RWPE1 (cell line): ENCODE data around the gene CYB561D2.
A peak's percentile ranks its signal among the peaks of the same experiment; 100 is the strongest.

ENCODE experiments used
- CTCF ChIA-PET: fragments of 350-600 bp; sonication (Branson Sonifier 250); formaldehyde crosslinking; extraction: SDS; loops from one replicate; lab custom pipeline; 2021; lab: Yijun Ruan, JAX
- POLR2A ChIA-PET: fragments of 400-600 bp; formaldehyde crosslinking; extraction: SDS; loops from one replicate; lab custom pipeline; 2020; ENCODE audit warnings: antibody characterized with exemption; ENCODE audit not compliant: low non-redundant PET; lab: Yijun Ruan, JAX
- DNase-seq: peaks from one replicate; pipeline ENCODE4 v3.0.0; 2012; ENCODE audit warnings: low spot score
- H3K27ac ChIP-seq: fragments of 450-650 bp; 2 replicates; pipeline ENCODE4 v1.5.1; 2017
- TF ChIP-seq, protein P1 (sequence below): fragments of 450-650 bp; conservative IDR thresholded peaks from 2 replicates; pipeline ENCODE4 v1.5.1; 2017; ENCODE audit warnings: low read depth, mild to moderate bottlenecking

The CYB561D2 gene

DNA sequence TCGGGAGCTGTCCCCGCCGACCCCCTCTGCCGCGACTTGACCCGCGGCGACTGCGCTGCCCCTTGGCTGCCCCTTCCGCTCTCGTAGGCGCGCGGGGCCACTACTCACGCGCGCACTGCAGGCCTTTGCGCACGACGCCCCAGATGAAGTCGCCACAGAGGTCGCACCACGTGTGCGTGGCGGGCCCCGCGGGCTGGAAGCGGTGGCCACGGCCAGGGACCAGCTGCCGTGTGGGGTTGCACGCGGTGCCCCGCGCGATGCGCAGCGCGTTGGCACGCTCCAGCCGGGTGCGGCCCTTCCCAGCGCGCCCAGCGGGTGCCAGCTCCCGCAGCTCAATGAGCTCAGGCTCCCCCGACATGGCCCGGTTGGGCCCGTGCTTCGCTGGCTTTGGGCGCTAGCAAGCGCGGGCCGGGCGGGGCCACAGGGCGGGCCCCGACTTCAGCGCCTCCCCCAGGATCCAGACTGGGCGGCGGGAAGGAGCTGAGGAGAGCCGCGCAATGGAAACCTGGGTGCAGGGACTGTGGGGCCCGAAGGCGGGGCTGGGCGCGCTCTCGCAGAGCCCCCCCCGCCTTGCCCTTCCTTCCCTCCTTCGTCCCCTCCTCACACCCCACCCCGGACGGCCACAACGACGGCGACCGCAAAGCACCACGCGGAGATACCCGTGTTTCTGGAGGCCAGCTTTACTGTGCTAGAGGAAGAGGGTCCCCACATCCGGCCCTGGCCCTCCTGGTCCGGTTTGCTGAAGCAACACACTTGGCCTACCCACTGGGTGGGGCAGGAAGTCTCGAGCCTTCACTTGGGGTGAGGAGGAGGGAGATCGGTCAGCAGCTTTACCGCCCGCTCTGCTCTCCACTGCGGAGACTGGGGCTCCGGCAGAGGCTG lies 10.0 kb upstream of the CYB561D2 start, which contains the start of gene RASSF1:
TSS of gene RASSF1 (minus strand) at position 389 of the 882 bp plus-strand sequence. CDS start at position 358, 31 bp downstream.
- TF ChIP-seq, protein P1, sequence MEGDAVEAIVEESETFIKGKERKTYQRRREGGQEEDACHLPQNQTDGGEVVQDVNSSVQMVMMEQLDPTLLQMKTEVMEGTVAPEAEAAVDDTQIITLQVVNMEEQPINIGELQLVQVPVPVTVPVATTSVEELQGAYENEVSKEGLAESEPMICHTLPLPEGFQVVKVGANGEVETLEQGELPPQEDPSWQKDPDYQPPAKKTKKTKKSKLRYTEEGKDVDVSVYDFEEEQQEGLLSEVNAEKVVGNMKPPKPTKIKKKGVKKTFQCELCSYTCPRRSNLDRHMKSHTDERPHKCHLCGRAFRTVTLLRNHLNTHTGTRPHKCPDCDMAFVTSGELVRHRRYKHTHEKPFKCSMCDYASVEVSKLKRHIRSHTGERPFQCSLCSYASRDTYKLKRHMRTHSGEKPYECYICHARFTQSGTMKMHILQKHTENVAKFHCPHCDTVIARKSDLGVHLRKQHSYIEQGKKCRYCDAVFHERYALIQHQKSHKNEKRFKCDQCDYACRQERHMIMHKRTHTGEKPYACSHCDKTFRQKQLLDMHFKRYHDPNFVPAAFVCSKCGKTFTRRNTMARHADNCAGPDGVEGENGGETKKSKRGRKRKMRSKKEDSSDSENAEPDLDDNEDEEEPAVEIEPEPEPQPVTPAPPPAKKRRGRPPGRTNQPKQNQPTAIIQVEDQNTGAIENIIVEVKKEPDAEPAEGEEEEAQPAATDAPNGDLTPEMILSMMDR, result no peak
- ChIA-PET CTCF (interaction anchor here (0.6 to 1.0 kb wide), 3 partner anchors 16 to 52 kb away, joined by 3 read pairs; partner anchors contain the start of genes HYAL3 and NAA80), POLR2A (interaction anchor here (0.6 to 1.1 kb wide), 3 partner anchors 10 to 1045 kb away, joined by 3 read pairs; partner anchors contain the start of genes CYB561D2 and NPRL2)
- no peak for DNase-seq
- H3K27ac ChIP-seq, result peak within 1 kb of the TSS; percentile 98

DNA sequence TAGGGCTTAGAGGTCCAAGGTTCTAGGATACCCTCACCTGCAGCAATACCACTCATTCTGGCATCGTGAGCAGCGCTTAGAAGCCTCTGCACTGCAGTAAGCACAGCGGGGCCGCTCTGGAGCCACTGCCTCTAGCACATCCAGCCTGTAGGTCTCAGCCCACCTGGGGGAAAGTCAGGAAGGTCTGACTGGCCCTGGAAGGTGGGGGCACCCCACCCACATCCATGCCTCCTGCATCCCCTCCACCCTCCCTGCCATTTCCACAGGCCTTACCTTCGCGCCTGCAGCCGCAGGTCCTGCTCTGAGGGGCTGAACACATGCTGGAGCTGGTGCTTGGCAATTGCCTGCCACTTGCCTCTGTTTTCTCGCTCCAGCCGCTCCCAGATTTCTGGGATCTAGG lies 9.1 kb upstream of the CYB561D2 start:
- TF ChIP-seq, protein P1, result no peak
- ChIA-PET POLR2A (interaction anchor here (0.6 kb wide), 1 partner anchor 1045 kb away, joined by 3 read pairs; no protein-coding TSS in a partner anchor), CTCF (interaction anchor here (0.6 to 1.0 kb wide), 2 partner anchors 17 to 171 kb away, joined by 3 read pairs; no protein-coding TSS in a partner anchor)
- DNase-seq, result no peak
- H3K27ac ChIP-seq, result peak overlapping the region; percentile 98

DNA sequence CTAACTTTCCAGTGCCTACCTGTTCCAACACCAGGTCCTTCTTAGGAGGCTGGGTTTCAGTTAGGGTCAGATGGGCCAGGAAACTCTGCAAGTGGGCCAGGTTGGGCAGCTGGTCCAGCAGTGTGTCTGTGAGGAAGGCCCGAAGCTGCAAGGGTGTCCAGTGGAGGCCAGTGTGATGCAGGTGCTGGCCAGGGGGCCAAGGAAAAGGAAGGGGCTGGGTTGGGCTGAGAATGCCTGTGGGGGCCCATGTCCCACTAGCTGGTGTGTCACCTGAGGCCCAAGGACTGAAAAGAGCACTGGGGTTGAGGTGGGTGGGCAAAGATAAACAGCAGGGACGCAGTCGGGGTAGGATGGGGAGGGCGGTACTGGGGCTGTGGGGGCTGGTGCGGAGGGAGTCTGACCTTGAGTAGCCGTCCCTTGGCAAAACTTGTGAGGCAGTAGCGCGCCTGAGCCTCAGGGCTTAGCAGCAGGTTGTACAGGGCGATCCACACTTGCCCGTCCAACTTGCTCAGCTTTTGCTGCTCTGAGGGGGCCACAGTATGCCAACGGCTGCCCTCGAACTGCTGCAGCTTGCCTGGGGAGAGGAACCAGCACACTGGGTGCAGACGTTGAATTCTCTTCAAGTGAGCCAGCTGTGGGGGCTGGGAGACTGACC lies 8.5 kb upstream of the CYB561D2 start:
- DNase-seq, result no peak
- POLR2A ChIA-PET, result no interaction called here
- CTCF ChIA-PET, result interaction anchor here (0.6 to 1.0 kb wide), 2 partner anchors 18 to 172 kb away, joined by 3 read pairs; no protein-coding TSS in a partner anchor
- TF ChIP-seq, protein P1, result no peak
- peak overlapping the region; percentile 98 for H3K27ac ChIP-seq

DNA sequence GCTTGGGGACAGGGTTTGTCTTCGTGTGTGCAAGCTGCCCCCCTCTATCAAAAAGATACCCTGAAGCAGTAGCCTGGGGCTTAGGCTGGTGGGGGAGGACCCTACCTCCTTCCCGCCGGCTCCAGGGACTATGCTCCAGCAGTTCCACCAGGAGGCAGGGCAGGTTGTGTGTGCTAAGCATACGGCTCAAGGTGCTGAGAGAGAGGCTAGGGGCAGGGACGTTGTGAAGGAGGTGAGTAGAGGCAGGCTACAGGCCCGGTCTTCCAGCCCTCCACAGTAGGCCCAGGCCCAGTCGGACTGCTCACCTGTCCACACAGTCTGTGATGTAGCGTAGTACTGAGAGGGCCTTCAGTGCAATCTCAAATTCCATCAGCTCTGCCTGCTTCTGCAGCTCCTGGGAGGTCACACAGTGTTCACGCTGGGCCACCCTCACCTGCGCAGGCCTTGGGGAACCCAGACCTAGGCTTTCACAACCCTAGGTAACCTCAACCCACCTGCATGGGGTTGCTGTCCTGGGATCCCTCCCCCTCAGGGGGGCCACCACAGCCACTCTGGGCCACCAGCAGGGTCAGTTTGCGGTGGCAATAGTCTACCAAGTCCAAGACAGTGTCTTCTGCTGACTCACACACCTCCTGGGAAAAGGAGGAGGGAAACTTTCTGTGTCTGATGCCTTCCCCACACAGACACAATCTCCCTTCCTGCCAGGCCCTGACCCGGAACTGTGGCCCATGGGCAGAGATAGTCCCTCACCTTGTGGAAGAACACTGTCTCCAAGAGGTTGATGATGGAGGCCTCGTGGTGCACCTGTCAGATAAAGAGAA lies 7.6 kb upstream of the CYB561D2 start:
- CTCF ChIA-PET, result interaction anchor here (1.0 kb wide), 1 partner anchor 10 kb away, joined by 4 read pairs; no protein-coding TSS in a partner anchor
- H3K27ac ChIP-seq, result peak overlapping the region; percentile 98
- POLR2A ChIA-PET, result no interaction called here
- DNase-seq, result no peak
- TF ChIP-seq, protein P1, result no peak

DNA sequence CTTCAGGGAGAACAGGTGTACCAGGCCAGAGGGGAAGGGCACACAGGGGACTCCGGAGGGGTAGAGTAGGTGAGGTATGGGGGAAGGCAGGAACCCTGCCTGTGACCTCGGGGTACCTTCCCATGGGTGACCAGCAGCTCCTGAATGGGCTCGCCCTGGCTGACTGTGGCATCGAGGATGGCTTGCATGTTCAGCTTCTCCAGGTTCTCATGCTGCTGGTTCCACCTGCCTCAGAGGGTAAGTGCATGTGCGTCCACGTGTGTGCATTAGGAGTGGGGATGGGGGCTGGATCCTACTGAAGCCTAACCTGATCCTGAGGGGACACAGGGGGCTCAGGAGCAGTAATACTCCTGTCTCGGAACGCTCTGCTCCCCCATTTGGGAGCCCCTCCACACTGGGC lies 5.7 kb upstream of the CYB561D2 start:
- ChIA-PET POLR2A (interaction anchor here (0.6 kb wide), 1 partner anchor 23 kb away, joined by 3 read pairs; no protein-coding TSS in a partner anchor), CTCF (no interaction called here)
- peak overlapping the region; percentile 95 for H3K27ac ChIP-seq
- no peak for DNase-seq
- TF ChIP-seq, protein P1, result no peak
